ENCODE results near the gene KRTAP13-3.

Gene KRTAP13-3

GRCh38 chr21:30425826-30426225 lies at the start of gene KRTAP13-3:
KRTAP13-3 (minus strand) TSS chr21:30425926; CDS start chr21:30425912, 14 bp downstream.
- DNase-seq: no peak

- no peak for DNase-seq
Measured at GRCh38 chr21:30468900-30469714, 43.4 kb upstream of the KRTAP13-3 start.

- DNase-seq: no peak
Measured at GRCh38 chr21:30463713-30464112, 38.0 kb upstream of the KRTAP13-3 start.

- no peak for DNase-seq
Measured at GRCh38 chr21:30448514-30448913, 22.8 kb upstream of the KRTAP13-3 start.

GRCh38 chr21:30447056-30447455 lies 21.3 kb upstream of the KRTAP13-3 start:
- DNase-seq: no peak

- no peak for DNase-seq
Measured at GRCh38 chr21:30444204-30444603, 18.5 kb upstream of the KRTAP13-3 start.

- no peak for DNase-seq
Measured at GRCh38 chr21:30443226-30443625, 17.5 kb upstream of the KRTAP13-3 start.

GRCh38 chr21:30439975-30440374 lies 14.2 kb upstream of the KRTAP13-3 start, which contains the start of gene KRTAP15-1:
KRTAP15-1 (plus strand) TSS chr21:30440275; CDS start chr21:30440328, 53 bp downstream.
- DNase-seq: no peak

- DNase-seq: no peak
Measured at GRCh38 chr21:30437010-30437565, 11.4 kb upstream of the KRTAP13-3 start.

GRCh38 chr21:30434033-30434631 lies 8.4 kb upstream of the KRTAP13-3 start:
- peak; percentile 42 for DNase-seq

- DNase-seq: no peak
Measured at GRCh38 chr21:30430170-30430655, 4.5 kb upstream of the KRTAP13-3 start, which contains the start of gene KRTAP13-4. KRTAP13-4 (plus strand) TSS chr21:30430220; CDS start chr21:30430276, 56 bp downstream.

- DNase-seq: no peak
Measured at GRCh38 chr21:30426731-30427130, 1.0 kb upstream of the KRTAP13-3 start.

- DNase-seq: no peak
Measured at GRCh38 chr21:30415993-30416392, 9.7 kb downstream of the KRTAP13-3 start.

- peak; percentile 44 for DNase-seq
Measured at GRCh38 chr21:30408782-30409494, 16.8 kb downstream of the KRTAP13-3 start.

GRCh38 chr21:30395731-30396130 lies 30.0 kb downstream of the KRTAP13-3 start, which contains the start of gene KRTAP13-1:
KRTAP13-1 (plus strand) TSS chr21:30396031; CDS start chr21:30396087, 56 bp downstream.
- DNase-seq: no peak

GRCh38 chr21:30391492-30392025 lies 34.2 kb downstream of the KRTAP13-3 start:
- no peak for DNase-seq

- DNase-seq: no peak
Measured at GRCh38 chr21:30382201-30382600, 43.5 kb downstream of the KRTAP13-3 start.
